WERI-Rb-1 (cell line): Measurements from ENCODE around the gene RASA2.

ENCODE experiments used
- DNase-seq: peaks from one replicate; pipeline ENCODE4 v3.0.0-alpha.2; 2020
- H3K27ac ChIP-seq: fragments of 250-450 bp; sonication (Bioruptor Pico); 2 replicates; pipeline ENCODE4 v1.5.1; 2020; ENCODE audit warnings: mild to moderate bottlenecking, moderate library complexity
- H3K27me3 ChIP-seq: fragments of 250-450 bp; sonication (Bioruptor Pico); 2 replicates; pipeline ENCODE4 v1.5.1; 2021; ENCODE audit warnings: mild to moderate bottlenecking, low read depth, moderate library complexity; ENCODE audit not compliant: insufficient read depth, severe bottlenecking
- H3K36me3 ChIP-seq: fragments of 250-450 bp; sonication (Bioruptor Pico); 2 replicates; pipeline ENCODE4 v1.5.1; 2020; ENCODE audit warnings: mild to moderate bottlenecking, moderate library complexity
- H3K4me3 ChIP-seq: 2 replicates; pipeline ENCODE4 v1.5.1; 2011; ENCODE audit warnings: low read depth, mild to moderate bottlenecking, control low read depth, low read length
- H3K9me3 ChIP-seq: fragments of 250-450 bp; sonication (Bioruptor Pico); 2 replicates; pipeline ENCODE4 v1.5.1; 2021; ENCODE audit warnings: mild to moderate bottlenecking, moderate library complexity; ENCODE audit not compliant: severe bottlenecking
- CTCF ChIP-seq: IDR thresholded peaks from 2 replicates; pipeline ENCODE4 v1.5.1; 2011; ENCODE audit warnings: low read depth, mild to moderate bottlenecking, control low read depth, inconsistent platforms, low read length

RASA2 gene

GRCh38 chr3:141575879-141576743 is 89.3 kb downstream of the RASA2 start:
- no peaks in the 10 kb centered on the region for H3K9me3 ChIP-seq
- DNase-seq: no peak
- H3K27me3 ChIP-seq: no peaks in the 10 kb centered on the region
- H3K36me3 ChIP-seq: peaks cover 38% of the 10 kb centered on the region
- no peak overlapping the region for H3K4me3 ChIP-seq
- no peak overlapping the region for H3K27ac ChIP-seq
- peak; percentile 17; the same call in 1 of the 2 replicates for TF ChIP-seq CTCF

GRCh38 chr3:141576744-141577052 is 89.9 kb downstream of the RASA2 start:
- no peak for TF ChIP-seq CTCF
- Histone ChIP-seq H3K27me3 (no peaks in the 10 kb centered on the region), H3K4me3 (no peak overlapping the region), H3K27ac (no peak overlapping the region), H3K36me3 (peaks cover 33% of the 10 kb centered on the region), H3K9me3 (no peaks in the 10 kb centered on the region)
- no peak for DNase-seq

GRCh38 chr3:141578202-141578973 is 91.6 kb downstream of the RASA2 start:
- no peaks in the 10 kb centered on the region for H3K27me3 ChIP-seq
- H3K9me3 ChIP-seq: no peaks in the 10 kb centered on the region
- no peak for DNase-seq
- H3K27ac ChIP-seq: no peak overlapping the region
- H3K4me3 ChIP-seq: no peak overlapping the region
- peaks cover 34% of the 10 kb centered on the region for H3K36me3 ChIP-seq
- TF ChIP-seq CTCF: no peak

- no peaks in the 10 kb centered on the region for H3K9me3 ChIP-seq
- H3K27me3 ChIP-seq: no peaks in the 10 kb centered on the region
- peaks cover 12% of the 10 kb centered on the region for H3K36me3 ChIP-seq
- TF ChIP-seq CTCF: no peak
- no peak for DNase-seq
- H3K4me3 ChIP-seq: no peak overlapping the region
- no peak overlapping the region for H3K27ac ChIP-seq
These were observed 107.5 kb downstream of the RASA2 start for GRCh38 chr3:141594357-141594756.

GRCh38 chr3:141597931-141598330 is 111.1 kb downstream of the RASA2 start:
- H3K4me3 ChIP-seq: no peak overlapping the region
- H3K9me3 ChIP-seq: peaks cover 6% of the 10 kb centered on the region
- peaks cover 5% of the 10 kb centered on the region for H3K36me3 ChIP-seq
- no peak overlapping the region for H3K27ac ChIP-seq
- no peak for TF ChIP-seq CTCF
- no peaks in the 10 kb centered on the region for H3K27me3 ChIP-seq
- DNase-seq: no peak
